IPS DF 4.7 (cell line): ENCODE results near the gene AKT3.

Source experiments
- DNase-seq: peaks from one replicate; pipeline ENCODE4 v3.0.0-alpha.2; 2013; ENCODE audit warnings: low spot score; ENCODE audit errors: extremely low read depth

AKT3 gene

DNA sequence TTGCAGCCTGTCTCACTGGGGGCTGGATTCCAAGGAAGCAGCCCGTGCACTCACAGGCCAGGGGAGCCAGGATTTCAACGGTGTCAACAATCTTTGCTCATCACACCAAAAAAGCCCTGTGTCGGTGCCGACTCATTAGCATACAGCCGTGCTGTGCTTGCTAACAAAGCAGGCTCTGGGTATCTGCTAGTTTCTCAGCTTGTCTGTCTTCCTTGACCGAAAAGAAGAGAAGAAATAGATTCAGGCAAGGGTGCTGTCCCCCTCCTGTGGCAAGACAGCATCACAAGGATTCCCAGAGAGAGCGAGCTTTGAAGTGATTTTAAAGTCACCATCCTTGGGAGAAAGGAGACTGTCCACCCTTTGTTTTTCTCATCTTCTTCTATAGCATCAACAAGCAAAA lies 379.5 kb downstream of the AKT3 start:
- no peak for DNase-seq

DNA sequence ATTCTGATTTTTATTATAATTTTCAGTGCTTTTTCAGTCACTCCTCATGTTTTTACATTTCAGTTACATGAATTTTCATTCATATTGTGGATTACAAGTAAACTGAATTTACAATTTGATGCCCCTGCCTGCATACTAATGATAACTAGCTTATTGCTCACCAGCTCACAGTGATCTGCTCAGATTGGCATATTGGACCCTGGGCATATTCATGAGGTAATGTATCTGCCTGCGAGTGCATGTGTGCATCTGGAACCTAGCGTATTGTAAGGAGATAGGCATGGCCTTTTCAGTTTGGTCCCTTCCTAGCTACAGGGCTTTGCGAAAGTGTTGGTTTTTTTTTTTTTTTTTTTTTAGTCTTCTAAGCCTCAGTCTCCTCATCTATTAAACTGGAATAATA lies 380.5 kb downstream of the AKT3 start:
- no peak for DNase-seq

DNA sequence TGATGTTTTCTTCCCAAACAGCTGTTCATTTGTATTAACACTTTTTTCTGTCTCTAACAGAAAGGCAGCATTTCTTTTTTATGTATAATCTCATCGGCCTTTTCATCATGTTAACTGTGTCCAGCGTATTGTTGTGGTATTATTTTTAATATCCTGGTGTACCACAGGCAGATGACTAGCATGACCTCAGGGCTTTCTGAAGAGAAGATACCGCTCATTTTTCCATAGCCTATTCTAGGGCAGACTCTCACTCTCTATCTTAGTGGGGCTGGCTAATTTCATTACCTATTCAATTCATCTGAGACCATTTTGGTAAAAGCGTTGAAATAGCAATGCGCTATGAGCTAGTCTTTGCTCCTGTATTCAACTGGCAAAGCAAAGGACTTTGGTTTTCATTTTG lies 384.3 kb downstream of the AKT3 start:
- DNase-seq = no peak

DNA sequence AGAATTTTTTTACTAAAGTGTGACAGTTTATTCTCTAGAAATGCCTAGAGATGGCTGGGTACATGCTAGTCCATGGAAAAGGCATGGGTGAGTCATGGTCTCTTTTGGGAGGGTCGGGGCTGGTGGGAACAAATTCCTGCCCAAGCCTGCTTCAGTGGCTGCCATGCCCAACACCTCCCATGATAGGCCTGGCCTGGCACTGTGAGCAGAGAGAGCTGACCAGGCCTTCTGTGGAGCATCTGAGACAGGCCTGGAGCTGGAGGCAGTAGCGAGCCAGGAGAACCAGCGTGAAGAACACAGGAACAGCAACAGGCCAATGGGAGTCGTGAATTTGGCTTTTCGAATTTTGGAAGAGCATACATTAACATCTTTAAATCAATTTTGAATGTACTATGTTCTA lies 385.0 kb downstream of the AKT3 start:
- DNase-seq = no peak

DNA sequence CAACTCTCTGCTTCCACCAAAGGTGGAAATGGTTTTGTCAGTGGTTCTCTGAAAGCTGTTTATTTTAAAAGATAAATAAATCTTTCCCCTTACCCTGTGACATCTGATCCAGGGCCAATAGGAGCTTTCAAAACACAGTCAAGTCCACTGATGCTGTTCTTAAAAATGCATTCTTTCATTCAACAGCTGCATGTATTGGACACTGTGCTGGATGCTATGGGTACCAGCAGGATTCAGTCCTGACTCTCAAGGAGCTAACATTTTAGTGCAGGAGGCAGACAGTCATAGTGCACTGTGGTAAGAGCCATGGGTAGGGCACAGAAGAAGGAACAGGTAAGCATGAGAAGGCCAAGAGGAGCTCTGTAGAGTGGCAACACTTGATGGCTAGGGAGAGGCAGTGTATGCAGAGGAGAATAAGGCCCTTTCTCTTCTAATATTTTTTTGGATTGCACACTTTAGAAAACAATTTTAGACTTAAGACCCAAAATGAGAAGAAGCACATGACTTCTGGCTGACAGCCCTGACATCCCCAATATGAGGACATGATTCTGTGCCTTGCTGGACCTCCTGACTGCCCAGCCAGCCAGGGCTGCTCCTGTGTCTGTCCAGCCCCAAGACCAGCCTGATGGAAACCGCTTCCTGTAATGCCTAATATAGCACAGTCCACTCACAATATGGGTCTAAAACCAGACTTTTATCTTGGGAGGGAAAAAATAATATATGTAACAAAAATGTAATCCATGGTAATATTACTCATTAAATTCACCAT lies 386.9 kb downstream of the AKT3 start:
- no peak for DNase-seq

DNA sequence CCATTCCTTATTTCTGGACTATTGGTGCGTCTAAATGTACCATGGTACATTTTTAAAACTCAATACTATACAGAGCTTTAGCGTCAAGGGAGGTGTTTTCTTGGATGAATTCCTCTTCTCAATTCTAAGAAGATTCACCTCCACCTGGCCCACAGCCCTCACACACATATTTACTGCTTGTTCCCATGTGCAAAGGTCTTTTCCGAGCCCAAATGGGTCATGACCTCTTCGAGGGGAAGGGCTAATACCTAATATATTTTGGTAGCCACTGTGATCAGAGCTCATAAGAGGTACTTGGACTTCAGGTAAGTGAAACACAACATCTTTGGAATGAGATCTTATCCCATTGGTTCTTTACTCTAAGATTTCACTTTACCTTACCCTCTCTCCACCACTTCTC lies 388.3 kb downstream of the AKT3 start:
- DNase-seq = no peak

DNA sequence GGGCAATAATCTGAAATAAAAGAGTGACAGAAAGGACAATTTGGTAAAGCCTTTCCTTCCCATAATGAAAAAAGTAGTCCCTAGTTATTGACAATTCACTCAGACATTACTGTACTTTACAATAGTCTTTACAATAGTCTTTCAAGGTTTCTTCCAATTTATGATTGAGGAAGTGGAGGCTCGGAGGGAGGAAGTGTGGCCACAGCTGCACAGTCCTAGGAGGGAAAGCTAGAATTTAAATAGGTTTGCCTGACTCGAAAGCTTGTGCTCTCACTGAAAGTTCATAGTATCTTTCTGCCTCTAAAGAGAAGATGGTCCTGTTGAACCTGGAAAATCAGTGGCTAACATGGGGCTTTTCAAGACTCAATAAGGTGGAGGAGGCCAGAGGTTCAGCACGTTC lies 391.0 kb downstream of the AKT3 start:
- DNase-seq = no peak

DNA sequence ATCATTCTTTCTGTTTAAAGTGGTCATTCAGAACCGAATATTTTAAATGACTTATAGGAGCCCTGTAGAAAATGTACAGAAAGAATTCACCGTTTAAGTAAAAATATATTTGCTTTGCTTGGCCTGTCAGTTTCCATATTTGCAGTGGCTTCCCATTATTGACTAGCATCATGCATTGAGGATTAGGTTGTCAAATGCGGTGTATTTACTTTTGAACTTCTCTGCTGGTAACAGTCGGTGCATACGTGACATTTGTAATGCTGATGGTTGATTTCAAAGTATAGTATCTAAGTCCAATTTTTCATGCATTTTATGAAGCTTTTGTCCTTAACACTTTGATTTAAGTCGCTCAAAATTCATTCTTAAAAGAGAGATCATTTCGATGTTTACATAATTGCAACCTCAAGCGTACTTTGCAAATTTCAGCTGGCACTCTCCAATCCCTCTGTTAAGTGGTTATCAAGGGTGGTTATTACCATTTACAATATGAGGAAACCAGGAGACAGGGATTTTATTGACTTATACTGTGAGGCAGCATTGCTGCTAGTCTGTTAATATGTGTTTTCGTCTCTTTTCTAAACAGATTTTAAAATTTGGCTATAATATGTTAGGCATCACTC lies 392.6 kb downstream of the AKT3 start:
- DNase-seq = no peak

DNA sequence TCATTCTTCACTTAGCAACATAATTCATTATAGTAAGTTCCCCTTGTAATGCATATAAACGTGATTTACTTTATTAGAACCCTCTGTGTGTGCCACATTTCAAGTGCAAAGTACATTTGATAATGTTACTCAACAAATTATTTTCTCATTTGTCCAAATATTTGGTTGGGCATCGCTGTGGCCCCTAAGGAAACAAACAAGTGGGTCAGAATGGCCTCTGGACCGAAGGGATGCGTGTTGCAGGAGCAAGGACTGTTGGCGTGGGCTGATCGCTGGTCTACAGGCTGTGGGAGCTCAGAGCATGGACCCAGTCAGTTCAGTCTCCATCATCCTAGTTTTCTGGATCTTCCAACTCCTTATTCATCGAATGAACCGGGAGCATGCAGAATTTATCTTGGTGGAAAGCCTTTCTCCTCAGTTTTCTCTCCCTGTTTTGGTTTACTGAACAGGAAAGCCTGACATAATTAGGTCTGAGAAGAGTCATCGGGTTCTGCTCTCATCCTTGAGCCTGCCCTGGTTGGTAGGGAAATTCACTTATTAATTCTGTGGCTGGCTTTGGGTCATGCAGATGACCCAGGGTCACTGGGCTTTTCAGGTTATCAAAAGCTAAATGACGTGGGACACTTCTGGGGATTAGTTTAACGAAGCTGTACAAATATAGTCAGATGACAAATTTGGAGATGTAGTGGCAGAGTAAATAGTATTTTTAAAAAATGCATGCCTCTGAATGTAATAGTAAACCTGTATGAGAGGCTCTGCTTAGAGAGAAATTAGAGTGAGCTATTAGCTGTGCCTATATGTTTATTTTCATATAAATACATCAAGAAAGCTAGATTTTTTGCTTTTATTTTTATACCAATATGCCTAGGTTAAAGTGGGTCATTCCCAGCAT lies 394.0 kb downstream of the AKT3 start:
- DNase-seq = no peak

DNA sequence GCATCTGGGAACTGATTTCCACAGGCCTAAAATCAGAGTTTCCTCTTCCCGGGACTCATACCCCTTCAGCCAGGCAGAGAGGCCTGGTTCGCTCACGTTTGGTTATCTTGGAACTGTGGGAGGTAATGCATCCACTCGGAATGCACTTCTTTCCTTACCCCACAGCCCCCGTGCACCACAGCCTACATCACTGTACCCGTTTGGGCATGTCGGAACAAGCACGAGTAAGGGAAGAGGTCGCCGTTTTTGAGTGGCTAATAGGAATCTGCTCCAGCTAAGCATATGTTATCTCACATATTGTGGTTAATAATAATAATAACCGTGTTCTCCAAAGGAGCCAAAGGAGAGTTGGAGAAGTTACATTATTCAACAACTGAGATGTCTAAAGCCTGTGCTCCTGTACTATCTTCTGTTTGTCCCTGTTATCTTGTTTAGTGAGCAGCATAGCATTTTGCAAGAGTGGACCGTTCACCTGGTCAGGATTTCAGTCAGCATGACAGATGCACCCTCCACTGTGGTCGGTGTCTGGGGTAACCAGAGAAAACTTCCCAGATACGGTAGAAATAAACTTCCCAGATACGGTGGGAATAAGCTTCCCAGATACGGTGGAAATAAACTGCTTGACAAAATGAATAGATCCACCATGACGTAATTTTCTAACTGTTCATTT lies 395.6 kb downstream of the AKT3 start:
- no peak for DNase-seq

DNA sequence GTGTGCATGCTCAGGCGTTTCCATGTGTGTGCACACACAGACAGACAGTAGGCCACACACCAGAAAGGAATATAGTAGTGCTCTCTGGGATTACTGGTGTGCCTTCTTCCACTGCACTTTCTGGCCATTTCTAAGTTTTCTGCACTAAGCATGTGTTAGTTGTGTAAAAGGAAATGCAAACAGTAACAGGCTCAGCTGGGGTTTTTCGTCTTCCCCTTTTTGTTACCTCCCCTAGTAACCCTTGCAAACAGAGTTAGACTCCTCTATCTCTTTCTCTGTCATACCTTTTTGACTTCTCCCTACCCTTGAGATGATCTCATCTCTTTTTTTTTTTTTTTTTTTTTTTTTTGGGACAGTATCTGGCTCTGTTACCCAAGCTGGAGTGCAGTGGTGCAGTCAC lies 398.0 kb downstream of the AKT3 start:
- DNase-seq = no peak

DNA sequence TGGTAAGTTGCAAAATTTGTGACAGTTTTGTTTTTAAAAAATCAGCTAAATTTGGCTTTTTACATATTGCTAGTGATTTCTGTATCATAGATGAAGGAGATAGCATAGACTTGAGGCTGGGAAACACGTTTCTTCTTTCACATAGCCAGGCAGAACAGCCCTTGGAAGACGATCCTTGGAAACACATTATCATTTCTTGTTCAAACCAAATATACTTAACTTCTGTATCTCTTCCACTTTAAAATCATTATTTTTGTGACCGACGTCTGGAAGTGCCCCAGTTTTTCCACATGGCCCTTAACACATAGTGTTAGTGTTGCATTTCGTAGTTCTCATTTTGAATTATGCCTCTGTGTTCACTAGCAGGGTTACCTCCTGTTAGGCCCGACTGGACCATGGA lies 400.7 kb downstream of the AKT3 start:
- no peak for DNase-seq

DNA sequence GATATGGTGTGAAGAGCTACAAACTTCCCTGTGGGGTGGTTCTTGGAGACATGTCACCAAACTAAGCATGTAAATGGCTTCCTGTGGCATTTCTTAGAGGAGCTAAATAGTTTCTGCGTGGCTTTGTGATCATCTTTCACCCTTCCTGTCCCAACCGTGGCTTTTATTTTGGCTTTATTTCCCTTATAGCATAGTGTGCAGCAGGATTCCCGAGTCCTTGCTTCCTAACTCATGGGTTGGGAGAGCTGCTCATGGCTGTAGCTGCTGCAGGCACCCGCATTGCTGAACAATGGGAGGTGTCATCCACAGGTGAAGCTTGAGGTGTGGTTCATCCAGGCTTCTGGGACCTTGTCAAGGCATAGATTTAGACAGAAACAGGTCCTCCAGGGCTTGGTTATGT lies 402.2 kb downstream of the AKT3 start:
- DNase-seq = no peak

DNA sequence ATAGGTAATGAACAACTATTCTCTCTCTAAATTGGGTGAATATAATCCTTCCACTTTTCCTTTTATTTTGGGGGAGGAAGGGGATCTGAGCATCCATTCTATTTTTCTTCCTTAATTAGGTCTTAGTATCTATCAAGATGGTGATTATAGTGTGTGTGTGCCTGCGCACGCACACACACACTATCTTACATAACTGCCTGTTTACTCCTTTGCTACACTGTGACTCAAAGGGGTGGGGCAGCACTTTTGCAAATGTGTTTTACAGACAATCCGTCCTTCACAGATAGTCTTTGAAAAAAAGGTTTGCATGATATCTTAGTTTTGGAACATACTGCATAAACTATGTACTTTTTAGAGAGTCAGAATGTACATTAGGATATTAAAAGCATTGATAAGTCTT lies 402.7 kb downstream of the AKT3 start:
- DNase-seq = no peak

DNA sequence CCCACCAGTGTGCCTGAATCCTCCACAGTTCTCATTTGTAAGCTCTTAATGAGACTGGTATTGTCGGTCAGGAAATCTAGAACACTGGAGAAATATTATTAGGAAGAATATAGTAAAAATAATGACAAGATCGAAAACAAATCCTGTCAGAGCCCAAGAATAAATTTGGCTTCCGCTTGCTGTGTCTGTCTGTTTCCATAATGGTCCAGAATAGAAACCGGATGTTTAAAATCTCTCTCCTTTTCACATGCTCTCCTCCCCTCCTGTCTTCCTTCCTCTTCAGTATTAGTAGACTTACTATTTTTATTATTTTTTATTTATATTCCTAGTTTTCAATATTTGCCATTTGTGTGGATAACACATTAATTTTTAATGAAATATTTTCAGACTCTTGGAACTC lies 406.5 kb downstream of the AKT3 start:
- no peak for DNase-seq

DNA sequence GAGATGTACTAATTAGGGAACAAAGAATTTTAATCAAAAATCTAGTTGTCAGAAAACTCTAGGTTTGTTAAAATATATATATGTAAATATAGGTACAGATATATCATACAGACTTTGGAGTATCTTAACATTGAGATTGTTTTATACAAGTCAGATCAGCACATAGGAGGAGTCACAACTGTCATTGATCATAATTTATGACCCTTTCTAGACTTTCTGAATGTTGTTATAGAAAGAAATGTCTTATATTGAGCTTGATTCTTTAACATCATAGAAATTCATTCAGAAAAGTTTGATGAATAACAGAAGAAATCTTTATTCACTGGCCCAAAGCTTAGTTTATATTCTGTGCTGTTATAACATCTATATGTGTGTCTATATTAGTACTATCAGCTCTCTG lies 408.4 kb downstream of the AKT3 start:
- DNase-seq = no peak

DNA sequence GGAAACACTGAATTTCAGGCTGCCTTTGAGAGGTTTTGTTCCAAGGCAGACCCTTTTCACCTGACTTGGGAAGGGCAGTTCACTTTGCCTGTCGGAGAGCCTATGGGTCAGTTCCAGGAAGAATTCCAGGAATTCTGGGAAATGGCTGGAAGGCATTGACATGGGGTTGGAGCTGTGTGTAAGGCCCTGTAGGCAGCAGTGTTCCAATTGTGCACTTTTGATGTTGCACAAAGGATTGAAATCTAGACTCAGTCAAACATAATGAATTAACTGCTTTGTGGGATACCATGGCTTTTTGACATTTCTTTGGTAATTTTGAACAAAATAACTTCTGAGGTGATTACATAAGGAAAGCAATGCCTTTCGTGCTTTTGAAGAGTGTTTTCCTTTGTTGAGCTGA lies 409.6 kb downstream of the AKT3 start:
- DNase-seq = no peak

DNA sequence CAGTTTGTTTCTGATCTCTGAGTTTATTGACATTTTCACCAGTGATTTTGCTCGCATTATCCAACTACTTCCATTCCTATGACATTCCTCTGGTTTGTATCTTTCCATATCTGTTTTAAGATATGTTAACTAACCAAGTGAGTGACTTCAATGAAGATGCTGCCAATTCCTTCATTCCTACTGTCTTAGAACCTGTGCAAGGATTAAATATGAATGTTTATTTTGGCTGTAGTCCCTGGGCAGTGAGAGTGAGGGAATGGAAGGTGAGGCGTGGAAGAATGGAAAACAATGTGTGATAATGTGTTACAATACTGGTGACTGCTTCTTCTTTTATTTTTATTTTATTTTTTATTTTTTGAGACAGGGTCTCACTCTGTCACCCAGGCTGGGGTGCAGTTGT lies 411.2 kb downstream of the AKT3 start:
- no peak for DNase-seq
